Vagina (tissue), 2 donors: ENCODE data around the gene PDAP1.

ENCODE experiments used
- POLR2A ChIP-seq, 2 donors: fragments of 450-650 bp; IDR thresholded peaks; one replicate each; pipeline ENCODE4 v1.6.1; 2017; ENCODE audit warnings: antibody characterized with exemption in 2 of 2, mild to moderate bottlenecking in 2 of 2, moderate library complexity in 2 of 2
- POLR2AphosphoS5 ChIP-seq, 2 donors: sonication (generic); formaldehyde crosslinking; IDR thresholded peaks; one replicate each; pipeline ENCODE4 v1.9.0; 2017; ENCODE audit warnings: antibody characterized with exemption in 2 of 2, mild to moderate bottlenecking in 2 of 2, low read depth in 1 of 2; ENCODE audit not compliant: insufficient read depth in 1 of 2
- TF ChIP-seq, protein P1 (sequence below), 3 experiments: fragments of 450-650 bp in 2 of 3; fragments of 200-600 bp in 1 of 3; sonication (generic) in 1 of 3; IDR thresholded peaks; one replicate each; pipeline ENCODE4 v1.5.1; 2017 to 2019; ENCODE audit warnings: antibody characterized with exemption in 3 of 3, mild to moderate bottlenecking in 2 of 3, moderate library complexity in 2 of 3

DNA sequence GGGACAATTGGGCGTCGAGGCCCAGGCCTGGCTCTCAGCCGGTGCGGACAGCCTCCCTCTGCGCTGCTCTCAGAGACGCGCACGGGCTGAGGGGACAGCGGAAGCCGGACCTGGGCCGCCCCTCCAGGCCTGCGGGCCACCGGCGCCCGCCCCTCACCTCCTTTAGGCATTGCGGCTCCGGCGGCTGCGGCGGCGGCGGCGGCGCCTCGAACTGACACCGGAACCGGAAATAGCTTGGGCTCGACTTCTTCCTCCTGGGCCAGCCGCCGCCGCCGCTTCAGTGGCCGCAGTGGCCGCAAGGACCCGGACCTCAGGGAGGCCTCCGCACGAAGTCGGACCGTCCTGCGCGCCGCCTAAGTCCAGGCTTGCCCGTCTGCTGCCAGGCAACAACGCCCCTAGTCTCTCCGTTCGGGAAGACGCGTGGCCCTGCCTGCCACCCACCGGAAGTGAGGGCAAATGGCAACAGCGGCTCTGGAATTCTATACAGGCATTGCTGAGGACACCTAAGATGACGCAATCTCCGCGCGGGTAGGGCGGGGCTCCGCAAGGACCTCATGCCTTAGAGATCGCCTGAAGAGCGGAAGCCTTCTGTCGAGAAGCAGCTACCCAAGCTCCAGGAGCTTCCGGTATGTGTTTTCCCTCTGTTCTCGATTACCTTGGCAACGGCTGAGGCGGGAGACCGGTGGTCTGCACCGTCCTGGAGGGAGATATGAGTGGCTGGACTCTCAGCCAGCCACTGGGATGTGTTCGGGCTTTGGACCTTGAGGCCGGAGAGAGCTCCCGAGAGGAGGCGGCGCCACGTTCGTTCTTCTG lies at the start of gene PDAP1, which contains the start of gene BUD31:
- TF ChIP-seq, protein P1, sequence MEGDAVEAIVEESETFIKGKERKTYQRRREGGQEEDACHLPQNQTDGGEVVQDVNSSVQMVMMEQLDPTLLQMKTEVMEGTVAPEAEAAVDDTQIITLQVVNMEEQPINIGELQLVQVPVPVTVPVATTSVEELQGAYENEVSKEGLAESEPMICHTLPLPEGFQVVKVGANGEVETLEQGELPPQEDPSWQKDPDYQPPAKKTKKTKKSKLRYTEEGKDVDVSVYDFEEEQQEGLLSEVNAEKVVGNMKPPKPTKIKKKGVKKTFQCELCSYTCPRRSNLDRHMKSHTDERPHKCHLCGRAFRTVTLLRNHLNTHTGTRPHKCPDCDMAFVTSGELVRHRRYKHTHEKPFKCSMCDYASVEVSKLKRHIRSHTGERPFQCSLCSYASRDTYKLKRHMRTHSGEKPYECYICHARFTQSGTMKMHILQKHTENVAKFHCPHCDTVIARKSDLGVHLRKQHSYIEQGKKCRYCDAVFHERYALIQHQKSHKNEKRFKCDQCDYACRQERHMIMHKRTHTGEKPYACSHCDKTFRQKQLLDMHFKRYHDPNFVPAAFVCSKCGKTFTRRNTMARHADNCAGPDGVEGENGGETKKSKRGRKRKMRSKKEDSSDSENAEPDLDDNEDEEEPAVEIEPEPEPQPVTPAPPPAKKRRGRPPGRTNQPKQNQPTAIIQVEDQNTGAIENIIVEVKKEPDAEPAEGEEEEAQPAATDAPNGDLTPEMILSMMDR (IDR thresholded peaks at IDR 0.05) = no peak
- TF ChIP-seq POLR2AphosphoS5 (IDR thresholded peaks at IDR 0.05; ENCODE audit: insufficient read depth in 1 of 2, low read depth in 1 of 2) = peak; percentile 97
- TF ChIP-seq POLR2A (IDR thresholded peaks at IDR 0.05) = peak in 1 of 2 donors; percentile 64
